GM21717 (cell line): ENCODE measurements around the gene APBA3.

Source experiments
- ATAC-seq: cut with Tn5 transposase; IDR thresholded peaks from one replicate; pipeline ENCODE4 v1.9.1; 2021; ENCODE audit warnings: mild to moderate bottlenecking, moderate library complexity; ENCODE audit not compliant: unreplicated experiment

APBA3 gene

GRCh38 chr19:3721887-3722442 is 39.5 kb downstream of the APBA3 start:
- no peak for ATAC-seq

- ATAC-seq, result no peak
Observed at GRCh38 chr19:3721131-3721886, 40.2 kb downstream of the APBA3 start.

- ATAC-seq, result no peak
Observed at GRCh38 chr19:3720349-3720917, 41.1 kb downstream of the APBA3 start.

GRCh38 chr19:3719868-3720267 is 41.6 kb downstream of the APBA3 start:
- ATAC-seq, result no peak

GRCh38 chr19:3716147-3716668 is 45.3 kb downstream of the APBA3 start:
- no peak for ATAC-seq

- ATAC-seq, result no peak
Observed at GRCh38 chr19:3712663-3713611, 48.6 kb downstream of the APBA3 start.

- ATAC-seq, result no peak
Observed at GRCh38 chr19:3710265-3710812, 51.2 kb downstream of the APBA3 start.

GRCh38 chr19:3708207-3708931 is 53.1 kb downstream of the APBA3 start, which contains the start of gene TJP3:
Gene TJP3, plus strand, starts transcription at chr19:3708384. Its CDS starts 20,049 bp downstream, at chr19:3728433.
- no peak for ATAC-seq

GRCh38 chr19:3707868-3708206 is 53.7 kb downstream of the APBA3 start:
- ATAC-seq, result no peak

GRCh38 chr19:3701200-3701599 is 60.3 kb downstream of the APBA3 start:
- no peak for ATAC-seq
